ENCODE measurements around the gene JAG2.
A peak's percentile ranks its signal among the peaks of the same experiment; 100 is the strongest.

JAG2 gene

DNA sequence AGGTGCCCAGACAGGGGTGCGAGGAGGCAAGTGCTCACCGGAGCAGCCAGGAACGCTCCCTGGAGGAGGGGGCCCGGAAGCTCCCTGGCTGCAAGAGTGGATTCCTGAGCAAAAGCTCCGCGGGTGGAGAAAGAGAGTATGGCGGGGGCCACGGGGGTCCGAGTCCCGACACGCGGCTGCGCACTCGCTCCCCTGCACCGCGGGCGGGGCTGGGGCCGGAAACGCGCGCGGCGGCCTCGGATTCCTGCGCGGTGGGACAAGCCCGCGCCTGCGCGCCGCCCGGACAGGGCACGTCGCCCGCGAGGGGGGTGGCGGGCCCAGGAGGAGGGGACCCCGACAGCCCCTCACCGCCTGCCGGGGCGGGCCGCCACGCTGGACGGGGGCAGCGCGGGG, 75.5 kb downstream of the JAG2 start:
- FAIRE-seq (no peak), DNase-seq (ENCODE audit: low spot score) (peak; percentile 19)

GRCh38 chr14:105092171-105093037, 76.2 kb downstream of the JAG2 start:
- FAIRE-seq (no peak), DNase-seq (ENCODE audit: low spot score) (peak; percentile 44)

- peak; percentile 78 for FAIRE-seq
These were observed 76.9 kb downstream of the JAG2 start for GRCh38 chr14:105091517-105092170.

DNA sequence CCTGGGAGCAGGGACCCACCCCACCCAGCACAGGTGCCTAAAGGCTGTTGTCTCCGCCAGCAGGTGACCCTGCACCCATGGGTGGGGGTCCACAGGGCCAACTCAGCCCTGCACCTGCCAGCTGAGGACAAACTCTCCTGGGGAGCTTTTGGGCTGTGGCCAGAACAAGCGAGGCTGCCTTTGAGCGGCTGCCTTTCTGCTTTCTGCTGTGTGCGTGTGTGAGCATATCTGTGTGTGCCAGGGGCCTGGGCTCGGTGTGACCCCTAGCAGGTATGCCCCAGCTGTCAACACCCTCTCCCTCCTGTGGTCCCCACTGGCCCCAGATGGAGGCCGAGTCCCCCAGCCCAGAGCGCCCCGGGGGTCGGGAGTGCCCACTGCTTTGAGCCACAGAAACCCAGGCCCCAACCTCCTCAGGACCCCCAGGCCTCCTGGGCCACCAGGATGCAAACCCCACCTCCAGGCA, 77.5 kb downstream of the JAG2 start:
- DNase-seq (ENCODE audit: low spot score) (no peak), FAIRE-seq (no peak)

More at GRCh38 chr14:105091517-105092170, 76.9 kb downstream of the JAG2 start:
- DNase-seq (ENCODE audit: low spot score) = peak; percentile 80

Measured in RCC 7860 (cell line).